Kidney (tissue), 14 donors: Measurements from ENCODE around the gene GINS2. TPM values are rescaled to one million over a fixed set of nuclear protein-coding genes. Genes with fewer than 3 reads are reported as not detected.

Experiments
- DNase-seq, 5 donors: peaks; one replicate each; pipeline ENCODE4 v3.0.0-alpha.2; 2013 to 2020
- FAIRE-seq: peaks from 2 replicates; lab custom pipeline; 2012; peaks lifted over from hg19 to GRCh38; lab: Jason Lieb, UNC
- H3K27ac ChIP-seq, 2 donors: one replicate each; pipeline ENCODE4 v1.7.0; 2013; ENCODE audit warnings: low read depth in 2 of 2, low read length in 2 of 2, inconsistent platforms in 1 of 2
- H3K27me3 ChIP-seq: one replicate; pipeline ENCODE4 v1.7.1; 2013; ENCODE audit warnings: low read length, inconsistent platforms; ENCODE audit not compliant: control insufficient read depth, insufficient read depth
- H3K36me3 ChIP-seq, 3 donors: one replicate each; pipeline versions ENCODE4 v1.7.0 to v1.7.1; 2013; ENCODE audit warnings: low read length in 3 of 3, control low read depth in 1 of 3, inconsistent platforms in 1 of 3; ENCODE audit not compliant: insufficient read depth in 3 of 3, control insufficient read depth in 2 of 3
- H3K4me1 ChIP-seq, 3 donors: one replicate each; pipeline versions ENCODE4 v1.7.0 to v1.7.1; 2013; ENCODE audit warnings: low read length in 3 of 3, inconsistent platforms in 1 of 3, low read depth in 1 of 3; ENCODE audit not compliant: control insufficient read depth in 2 of 3, insufficient read depth in 2 of 3
- H3K4me3 ChIP-seq, 3 donors: one replicate each; pipeline versions ENCODE4 v1.7.0 to v1.8.1; 2013; ENCODE audit warnings: low read length in 3 of 3, control low read depth in 1 of 3, inconsistent platforms in 1 of 3
- H3K9ac ChIP-seq, 3 donors: one replicate each; pipeline versions ENCODE4 v1.7.0 to v1.7.1; 2013; ENCODE audit warnings: low read length in 3 of 3, control low read depth in 1 of 3, inconsistent platforms in 1 of 3
- H3K9me3 ChIP-seq, 3 donors: one replicate each; pipeline versions ENCODE4 v1.7.0 to v1.7.1; 2013; ENCODE audit warnings: low read length in 3 of 3, control low read depth in 1 of 3, inconsistent platforms in 1 of 3; ENCODE audit not compliant: control insufficient read depth in 2 of 3, insufficient read depth in 1 of 3
- CTCF ChIP-seq: IDR thresholded peaks from 3 replicates; pipeline ENCODE4 v1.5.1; 2012; ENCODE audit warnings: mild to moderate bottlenecking, moderate library complexity, borderline replicate concordance; ENCODE audit not compliant: insufficient read depth; ENCODE audit errors: extremely low read depth
- intact Hi-C: fragments of 100-400 bp; cut with DNase I; formaldehyde crosslinking; loops from one replicate; pipeline ENCODE4 v1.11.1; 2022
- polyA plus RNA-seq: library from polyadenylated mRNA; stranded (reverse); fragments of 350-450 nt; fragmentation: Illumina TruSeq; extraction: RNeasy Lipid Tissue Mini Kit (QIAGEN cat#74804); gene quantifications from one replicate; pipeline ENCODE4 v1.2.3, GENCODE V29; 2014; ENCODE audit warnings: low read depth, low replicate concordance; ENCODE audit not compliant: insufficient read depth
- total RNA-seq: library from RNA; stranded (reverse); fragmentation: NEBNext Ultra II Directional; extraction: Animal tissue kit (Norgen Biotek cat#: 25700); gene quantifications from one replicate; pipeline ENCODE4 v1.2.1, GENCODE V29; 2021
- donor health status: control.
- donor health status: control.
- donor health status: control.
- donor health status: control.
- donor health status: control.
- donor health status: DM: yes; HTN: yes; CAD: no.
- donor health status: Normal renal cell carcinoma (clear cell type).

Gene GINS2
- total and polyA plus RNA-seq, 2 donors from 2014 or later = 0.88 to 0.97 TPM

- intact Hi-C loops = no loop called here
- no peak for TF ChIP-seq CTCF
Measured at GRCh38 chr16:85642762-85643358, 45.9 kb downstream of the GINS2 start.

GRCh38 chr16:85641776-85642176 is 47.0 kb downstream of the GINS2 start:
- Histone ChIP-seq H3K27me3 (no peaks in the 10 kb centered on the region), H3K9me3 (no peaks in the 10 kb centered on the region), H3K4me3 (no peak overlapping the region), H3K9ac (no peak overlapping the region), H3K27ac (peak overlapping the region; percentile 26 to 65), H3K36me3 (no peaks in the 10 kb centered on the region), H3K4me1 (peaks cover 0 to 24% (median 0%) of the 10 kb centered on the region in 3 donors)
- intact Hi-C loops = no loop called here
- TF ChIP-seq CTCF = no peak
- FAIRE-seq = no peak
- DNase-seq = peak in 1 of 5 donors; percentile 84

More at GRCh38 chr16:85642762-85643358, 45.9 kb downstream of the GINS2 start:
- peaks cover 0 to 23% (median 0%) of the 10 kb centered on the region in 3 donors for H3K4me1 ChIP-seq
- H3K9me3 ChIP-seq = no peaks in the 10 kb centered on the region
- no peak overlapping the region for H3K4me3 ChIP-seq
- no peak overlapping the region for H3K9ac ChIP-seq
- no peaks in the 10 kb centered on the region for H3K27me3 ChIP-seq
- DNase-seq (no peak), FAIRE-seq (no peak)
- H3K36me3 ChIP-seq = no peaks in the 10 kb centered on the region
- no peak overlapping the region for H3K27ac ChIP-seq

- no peak overlapping the region for H3K9ac ChIP-seq
- FAIRE-seq = no peak
- no peak for DNase-seq
- H3K4me1 ChIP-seq = peaks cover 0 to 24% (median 0%) of the 10 kb centered on the region in 3 donors
- no peaks in the 10 kb centered on the region for H3K36me3 ChIP-seq
- H3K9me3 ChIP-seq = no peaks in the 10 kb centered on the region
- intact Hi-C loops = no loop called here
- no peak overlapping the region for H3K4me3 ChIP-seq
- H3K27me3 ChIP-seq = no peaks in the 10 kb centered on the region
- no peak for TF ChIP-seq CTCF
- peak overlapping the region; percentile 26 to 65 for H3K27ac ChIP-seq
Measured at GRCh38 chr16:85641305-85641704, 47.4 kb downstream of the GINS2 start.
